GM18511 (cell line): Measurements from ENCODE around the gene ACOXL.

ENCODE experiments used
- ATAC-seq: cut with Tn5 transposase; IDR thresholded peaks from one replicate; pipeline ENCODE4 v1.9.1; 2021; ENCODE audit warnings: mild to moderate bottlenecking, moderate library complexity; ENCODE audit not compliant: unreplicated experiment

The ACOXL gene

GRCh38 chr2:111099402-111099801 lies 367.0 kb downstream of the ACOXL start:
- no peak for ATAC-seq

- ATAC-seq = peak; percentile 28
These were observed 367.9 kb downstream of the ACOXL start for GRCh38 chr2:111100087-111100764.

- ATAC-seq = peak; percentile 94
These were observed 368.4 kb downstream of the ACOXL start for GRCh38 chr2:111100765-111101162.

GRCh38 chr2:111101592-111101991 lies 369.2 kb downstream of the ACOXL start:
- ATAC-seq = no peak

- ATAC-seq = no peak
These were observed 369.8 kb downstream of the ACOXL start for GRCh38 chr2:111102216-111102615.

GRCh38 chr2:111105926-111106325 lies 373.6 kb downstream of the ACOXL start:
- no peak for ATAC-seq

GRCh38 chr2:111106706-111107105 lies 374.3 kb downstream of the ACOXL start:
- ATAC-seq = no peak

- ATAC-seq = no peak
These were observed 376.4 kb downstream of the ACOXL start for GRCh38 chr2:111108745-111109271.

- ATAC-seq = no peak
These were observed 378.9 kb downstream of the ACOXL start for GRCh38 chr2:111111101-111111755.

- no peak for ATAC-seq
These were observed 381.5 kb downstream of the ACOXL start for GRCh38 chr2:111113838-111114237.

GRCh38 chr2:111116011-111116746 lies 383.8 kb downstream of the ACOXL start:
- ATAC-seq = no peak

GRCh38 chr2:111116843-111117597 lies 384.6 kb downstream of the ACOXL start:
- ATAC-seq = no peak

- ATAC-seq = no peak
These were observed 385.5 kb downstream of the ACOXL start for GRCh38 chr2:111117598-111118480.

- no peak for ATAC-seq
These were observed 386.2 kb downstream of the ACOXL start for GRCh38 chr2:111118481-111118980.

- ATAC-seq = no peak
These were observed 386.8 kb downstream of the ACOXL start for GRCh38 chr2:111118981-111119821.

- ATAC-seq = no peak
These were observed 387.5 kb downstream of the ACOXL start for GRCh38 chr2:111119822-111120252.

GRCh38 chr2:111120253-111121027 lies 388.1 kb downstream of the ACOXL start, which contains the start of gene BCL2L11:
Gene BCL2L11, plus strand, starts transcription at chr2:111120914. Its CDS starts 2,832 bp downstream, at chr2:111123746.
- ATAC-seq = peak; percentile 65
